H7 (cell line): ENCODE measurements around the gene CD93. TPM values are rescaled to one million over a fixed set of nuclear protein-coding genes. Genes with fewer than 3 reads are reported as not detected.

Source experiments
- DNase-seq: peaks from one replicate; pipeline ENCODE4 v3.0.0; 2012
- H3K27me3 ChIP-seq: 2 replicates; pipeline ENCODE4 v1.6.0; 2011; ENCODE audit warnings: mild to moderate bottlenecking, low read length; ENCODE audit not compliant: control insufficient read depth, insufficient read depth
- H3K36me3 ChIP-seq: replicated peaks from 2 replicates; pipeline ENCODE4 v1.5.1; 2011; ENCODE audit warnings: low read length; ENCODE audit not compliant: control insufficient read depth, insufficient read depth
- H3K4me3 ChIP-seq: 2 replicates; pipeline ENCODE4 v1.5.1; 2011; ENCODE audit warnings: low read depth, mild to moderate bottlenecking, control low read depth, low read length, moderate library complexity; ENCODE audit not compliant: insufficient read depth
- total RNA-seq: library from RNA; depleted of rRNA; stranded (reverse); fragments of >200 nt; shearing (Covaris generic); gene quantifications from 2 replicates; pipeline ENCODE4 v1.2.3, GENCODE V29; 2014

The CD93 gene
- total RNA-seq, 1 experiment from 2014 or later, result under 0.01 TPM

DNA sequence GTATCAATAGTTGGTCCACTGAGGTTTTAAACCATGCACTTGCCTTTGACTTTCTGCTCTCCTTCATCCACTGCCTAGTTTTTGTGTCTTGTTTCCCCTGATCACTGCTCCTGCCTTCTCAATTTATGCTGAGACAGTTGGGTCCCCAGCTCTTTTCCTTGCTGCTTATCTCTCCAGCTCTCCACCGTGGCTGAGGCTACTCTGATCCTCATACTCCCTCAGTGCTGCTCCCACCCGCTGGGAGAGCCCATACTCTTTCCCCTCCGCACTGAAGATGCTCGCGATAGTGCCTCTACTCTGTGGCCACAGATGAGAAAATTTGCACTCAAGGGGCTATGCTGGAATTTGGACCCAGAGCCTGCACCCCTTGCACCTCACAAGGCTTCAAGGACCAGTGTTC lies 33.2 kb downstream of the CD93 start:
- H3K27me3 ChIP-seq, result peaks cover 41% of the 10 kb centered on the region

GRCh38 chr20:23050847-23051627 lies 35.1 kb downstream of the CD93 start:
- Histone ChIP-seq H3K36me3 (no peaks in the 10 kb centered on the region), H3K27me3 (peaks cover 54% of the 10 kb centered on the region), H3K4me3 (peak overlapping the region; percentile 64)
- DNase-seq, result peak; percentile 86

More for the DNA sequence above, 33.2 kb downstream of the CD93 start:
- no peak for DNase-seq
- Histone ChIP-seq H3K36me3 (no peaks in the 10 kb centered on the region), H3K4me3 (no peak overlapping the region)

DNA sequence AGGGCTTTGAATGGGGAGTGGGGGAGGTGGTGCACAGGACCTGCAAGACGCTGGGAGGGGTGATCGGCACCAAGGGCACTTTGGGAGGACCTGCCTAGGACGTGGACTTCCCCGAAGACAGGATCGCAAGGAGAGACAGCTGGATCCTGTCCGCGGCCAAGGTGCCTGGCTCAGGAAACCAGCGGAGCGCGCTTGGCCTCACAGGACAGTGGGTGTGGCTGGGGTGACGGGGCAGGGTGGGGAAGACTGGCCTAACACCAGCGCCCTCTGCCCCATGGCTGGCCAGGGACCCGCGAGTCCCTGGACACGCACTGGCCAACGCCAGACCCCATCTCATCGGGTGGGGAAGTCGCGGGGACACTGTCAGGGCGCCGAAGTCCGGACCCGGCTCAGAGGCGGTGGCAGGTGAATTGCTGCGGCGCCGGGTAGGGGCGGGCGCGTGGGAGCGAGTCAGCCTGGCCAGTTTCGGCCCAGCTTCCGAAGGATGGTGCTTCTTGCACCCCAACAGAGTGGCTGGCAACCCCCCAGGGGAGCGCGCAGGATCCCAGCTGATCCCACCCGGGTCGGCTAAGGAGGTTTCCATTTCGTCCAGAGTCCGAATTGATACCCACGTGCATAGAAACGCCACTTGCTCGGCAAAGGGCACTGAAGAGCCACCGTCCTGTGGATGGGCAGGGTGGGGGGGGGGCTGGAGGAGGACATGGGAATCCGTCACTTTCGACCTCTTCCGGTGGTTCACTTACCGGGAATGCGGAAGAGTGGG lies 35.9 kb downstream of the CD93 start:
- Histone ChIP-seq H3K27me3 (peaks cover 54% of the 10 kb centered on the region), H3K36me3 (no peaks in the 10 kb centered on the region), H3K4me3 (peak overlapping the region; percentile 64)
- DNase-seq, result peak; percentile 64

DNA sequence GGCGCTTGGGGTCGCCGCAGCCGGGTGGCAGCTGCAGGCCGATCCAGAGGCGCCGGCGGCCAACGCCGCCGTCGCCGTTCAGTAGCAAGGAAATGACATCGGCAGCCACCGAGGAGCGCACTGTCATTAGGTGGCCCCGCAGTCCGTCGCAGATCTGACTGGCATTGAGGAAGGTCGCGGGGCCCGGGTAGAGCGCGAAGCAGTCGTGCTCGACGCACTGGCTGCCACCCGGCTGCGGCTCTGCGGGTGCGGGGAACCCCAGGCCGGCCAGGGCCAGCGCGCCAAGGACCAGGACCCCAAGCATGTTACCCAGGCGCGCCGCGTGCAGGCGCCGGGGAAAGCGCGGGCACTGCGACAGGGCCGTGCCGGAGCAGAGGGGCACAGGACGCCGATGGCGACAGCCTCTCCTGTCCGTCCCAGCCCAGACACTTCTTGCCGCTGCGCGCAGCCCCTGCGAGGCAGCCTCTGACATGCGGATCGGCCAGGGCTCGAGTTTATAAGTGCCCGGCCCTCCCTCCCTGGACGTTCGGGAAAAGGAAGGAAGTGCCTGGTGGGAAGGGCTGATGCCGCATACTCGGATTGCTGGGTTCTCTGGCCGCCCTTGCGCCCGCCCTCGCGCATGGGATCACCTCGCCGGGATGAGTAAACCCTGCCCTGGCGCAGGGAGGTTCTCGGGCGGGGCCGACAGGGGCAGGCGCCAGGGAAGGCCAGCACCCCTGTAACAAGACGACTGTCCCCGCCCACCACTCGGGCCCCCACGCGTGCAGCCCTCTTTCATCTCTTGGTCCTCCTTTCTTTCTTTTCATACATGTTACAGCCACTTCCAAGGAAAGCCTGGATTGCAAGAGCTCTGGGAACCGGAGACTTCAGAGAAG lies 36.7 kb downstream of the CD93 start, which contains the start of gene THBD:
Gene THBD, minus strand, starts transcription at position 472 of the 875 bp plus-strand sequence. Its CDS starts 168 bp downstream, at position 304.
- Histone ChIP-seq H3K4me3 (peak within 1 kb of the TSS; percentile 64), H3K27me3 (peaks cover 54% of the 10 kb centered on the region), H3K36me3 (no peaks in the 10 kb centered on the region)
- peak; percentile 80 for DNase-seq

GRCh38 chr20:23048283-23049200 lies 37.6 kb downstream of the CD93 start:
- H3K4me3 ChIP-seq, result peak overlapping the region; percentile 64
- no peaks in the 10 kb centered on the region for H3K36me3 ChIP-seq
- peak; percentile 87 for DNase-seq
- H3K27me3 ChIP-seq, result peaks cover 54% of the 10 kb centered on the region

GRCh38 chr20:23047738-23048214 lies 38.3 kb downstream of the CD93 start:
- no peak overlapping the region for H3K4me3 ChIP-seq
- peaks cover 53% of the 10 kb centered on the region for H3K27me3 ChIP-seq
- DNase-seq, result peak; percentile 58
- H3K36me3 ChIP-seq, result no peaks in the 10 kb centered on the region

GRCh38 chr20:23047001-23047737 lies 39.0 kb downstream of the CD93 start:
- no peak for DNase-seq
- H3K27me3 ChIP-seq, result peaks cover 52% of the 10 kb centered on the region
- H3K4me3 ChIP-seq, result no peak overlapping the region
- H3K36me3 ChIP-seq, result no peaks in the 10 kb centered on the region

DNA sequence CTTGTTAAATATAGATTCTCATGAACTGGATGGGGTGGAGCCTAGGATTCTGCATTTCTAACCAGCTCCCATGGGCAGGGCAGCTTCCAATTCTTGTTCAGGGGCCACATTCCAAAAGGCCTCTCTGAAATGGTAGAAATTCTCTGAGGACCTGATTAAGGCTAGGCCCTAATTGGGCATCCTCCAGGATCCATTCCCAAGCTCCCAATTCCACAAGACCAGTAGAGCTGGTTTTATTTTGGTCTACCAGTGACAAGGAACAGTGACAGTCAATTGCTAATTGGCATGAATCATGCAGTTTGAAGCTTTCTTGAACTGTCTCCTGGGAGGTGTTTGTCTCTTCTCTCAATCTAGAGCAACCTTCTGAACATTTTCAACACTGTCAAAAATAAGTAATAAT lies 39.7 kb downstream of the CD93 start:
- Histone ChIP-seq H3K36me3 (no peaks in the 10 kb centered on the region), H3K4me3 (no peak overlapping the region), H3K27me3 (peaks cover 44% of the 10 kb centered on the region)
- no peak for DNase-seq

DNA sequence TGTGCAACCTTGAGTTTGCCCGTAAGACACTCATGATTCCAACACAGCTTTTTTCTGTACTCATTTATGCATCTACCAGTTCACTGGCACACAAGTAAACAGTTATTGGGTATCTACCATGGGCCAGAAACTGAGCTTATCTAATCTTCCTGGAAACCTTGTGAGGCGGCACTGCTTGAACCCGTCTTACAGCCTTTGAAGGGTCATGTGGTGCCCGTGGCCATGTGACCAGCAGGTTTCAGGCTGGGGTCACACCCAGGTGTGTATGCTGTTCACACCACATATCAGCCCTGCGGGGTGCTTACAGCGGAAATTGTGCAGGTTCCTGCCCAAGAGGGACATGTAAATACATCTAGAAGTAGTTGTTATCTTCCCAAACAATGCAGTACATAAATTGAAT lies 42.7 kb downstream of the CD93 start:
- H3K4me3 ChIP-seq, result no peak overlapping the region
- no peaks in the 10 kb centered on the region for H3K36me3 ChIP-seq
- DNase-seq, result no peak
- H3K27me3 ChIP-seq, result peaks cover 17% of the 10 kb centered on the region

- H3K4me3 ChIP-seq, result no peak overlapping the region
- H3K36me3 ChIP-seq, result no peaks in the 10 kb centered on the region
- peak; percentile 62 for DNase-seq
- H3K27me3 ChIP-seq, result peaks cover 6% of the 10 kb centered on the region
These were observed 43.9 kb downstream of the CD93 start for GRCh38 chr20:23042270-23042669.

GRCh38 chr20:23039885-23040508 lies 46.1 kb downstream of the CD93 start:
- Histone ChIP-seq H3K27me3 (peaks cover 15% of the 10 kb centered on the region; the same call in 1 of the 2 replicates), H3K4me3 (no peak overlapping the region), H3K36me3 (no peaks in the 10 kb centered on the region)
- no peak for DNase-seq

- peaks cover 20% of the 10 kb centered on the region; the same call in 1 of the 2 replicates for H3K27me3 ChIP-seq
- no peak for DNase-seq
- H3K4me3 ChIP-seq, result no peak overlapping the region
- H3K36me3 ChIP-seq, result no peaks in the 10 kb centered on the region
These were observed 46.8 kb downstream of the CD93 start for GRCh38 chr20:23039136-23039875.
